Activated naive CD4-positive, alpha-beta T cell treated with anti-CD3 and anti-CD28 coated beads, Interleukin-2, amount 50 U/mL, for 72 hours (primary cell): ENCODE measurements around the gene ERF. TPM values are rescaled to one million over a fixed set of nuclear protein-coding genes. Genes with fewer than 3 reads are reported as not detected.
"Not testable (repeated sequence)": the region's sequence is repeated elsewhere in the genome, so short reads cannot be mapped to it uniquely, and the experiment has no call there.

Experiments
- ATAC-seq, 2 donors: fragments of 150-1000 bp; cut with Tn5 transposase; 2 replicates each; pipeline ENCODE4 v1.10.0; 2021; ENCODE audit warnings: mild to moderate bottlenecking in 2 of 2, moderate library complexity in 2 of 2
- DNase-seq, 2 donors: peaks; one replicate each; pipeline ENCODE4 v3.0.0; 2021 to 2022; ENCODE audit warnings: low spot score in 2 of 2
- H3K27ac Mint-ChIP-seq, 2 donors: one replicate each; pipeline ENCODE4 v1.8.0; 2022; ENCODE audit warnings: mild to moderate bottlenecking in 2 of 2, mixed read lengths in 2 of 2
- H3K36me3 Mint-ChIP-seq, 2 donors: one replicate each; pipeline ENCODE4 v1.8.0; 2022; ENCODE audit warnings: mixed read lengths in 2 of 2
- H3K9me3 Mint-ChIP-seq, 2 donors: one replicate each; pipeline ENCODE4 v1.8.0; 2022; ENCODE audit warnings: mixed read lengths in 2 of 2
- total RNA-seq, 2 donors: library from RNA; stranded (reverse); gene quantifications; one replicate each; pipeline ENCODE4 v1.2.3, GENCODE V29; 2022

Gene ERF
- total RNA-seq, 2 donors from 2014 or later = 48.8 to 67.8 TPM

DNA sequence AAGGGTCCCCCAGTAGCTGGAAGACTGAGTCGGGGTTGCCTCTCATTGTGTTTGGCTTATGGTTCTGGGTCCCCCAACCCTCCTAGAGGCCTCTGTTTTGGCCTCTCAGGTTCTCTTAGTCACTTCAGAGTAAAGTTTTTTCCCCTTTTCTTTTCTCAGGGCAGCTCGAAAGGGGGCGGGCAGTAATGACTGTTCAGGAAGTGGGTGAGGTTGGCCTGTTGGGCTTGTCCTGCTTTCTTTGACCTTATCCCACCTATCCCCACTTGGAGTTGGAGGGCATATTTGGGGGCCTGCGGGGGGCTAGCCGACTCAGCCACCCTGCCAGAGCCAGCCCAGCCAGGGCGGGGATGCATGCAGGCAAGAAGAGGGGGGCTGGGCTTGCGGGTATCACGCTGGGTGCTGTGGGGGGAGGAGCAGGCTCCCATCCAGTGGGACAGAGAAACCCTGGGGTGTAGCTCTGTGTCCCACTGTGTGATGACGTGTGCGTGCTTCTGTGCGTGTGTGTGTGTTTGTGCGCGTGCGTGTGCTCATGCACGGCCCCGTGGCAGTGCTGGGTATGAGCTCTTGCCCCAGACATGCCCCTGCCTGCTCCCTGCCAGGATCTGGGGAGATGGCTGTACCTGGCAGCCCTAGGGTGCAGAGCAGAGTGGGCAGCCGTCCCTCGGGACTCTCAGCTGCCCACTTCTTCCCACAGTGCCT, 15.6 kb upstream of the ERF start:
- DNase-seq (peak; percentile 62 to 84), ATAC-seq (peak; percentile 18 to 21)
- H3K27ac Mint-ChIP-seq = peak overlapping the region in 1 of 2 donors; percentile 99
- no peaks in the 10 kb centered on the region for H3K9me3 Mint-ChIP-seq
- H3K36me3 Mint-ChIP-seq = peaks cover 0 to 19% of the 10 kb centered on the region in 2 donors

DNA sequence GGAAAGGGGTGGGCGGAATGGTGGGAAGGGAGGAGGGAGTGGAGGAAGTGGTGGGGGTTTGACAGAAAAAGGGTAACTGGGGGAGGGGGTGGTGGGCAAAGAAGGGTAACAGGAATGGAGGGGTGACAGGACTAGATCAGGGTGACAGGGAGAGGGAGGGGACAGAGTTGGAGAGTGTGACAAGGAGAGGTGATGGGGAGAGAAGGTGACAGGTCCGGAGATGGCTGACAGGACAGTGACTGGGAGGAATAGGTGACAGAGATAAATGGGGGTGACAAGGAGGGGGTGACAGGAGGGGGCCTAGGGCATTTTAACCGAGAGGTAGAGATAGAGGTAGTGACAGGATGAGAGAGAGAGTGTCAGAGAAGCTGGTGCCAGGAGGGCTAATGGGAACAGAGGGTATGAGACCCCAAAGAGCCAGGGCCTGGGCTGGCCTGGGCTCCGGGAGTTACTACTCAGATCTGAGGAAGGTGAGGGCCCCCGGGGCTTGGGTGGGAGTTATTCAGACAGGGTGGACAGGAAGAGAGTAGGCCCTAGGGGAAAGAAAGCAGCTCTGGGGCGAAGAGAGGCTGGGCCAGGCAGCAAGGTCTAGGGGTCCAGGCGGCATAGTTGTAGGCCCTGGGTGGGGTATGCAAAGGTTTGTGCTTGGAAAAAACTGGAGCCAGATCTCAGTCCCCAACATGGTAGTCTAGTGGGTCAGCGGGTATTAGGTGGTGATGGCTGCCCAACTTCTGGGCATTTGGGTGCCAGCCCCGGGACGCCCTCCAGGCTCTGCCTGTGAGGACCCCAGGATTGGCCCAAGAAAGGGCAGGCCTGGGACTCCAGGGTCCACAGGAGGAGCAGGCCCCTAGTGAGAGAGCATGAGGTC, 14.8 kb upstream of the ERF start:
- no peak for DNase-seq
- peak overlapping the region in 1 of 2 donors; percentile 99 for H3K27ac Mint-ChIP-seq

DNA sequence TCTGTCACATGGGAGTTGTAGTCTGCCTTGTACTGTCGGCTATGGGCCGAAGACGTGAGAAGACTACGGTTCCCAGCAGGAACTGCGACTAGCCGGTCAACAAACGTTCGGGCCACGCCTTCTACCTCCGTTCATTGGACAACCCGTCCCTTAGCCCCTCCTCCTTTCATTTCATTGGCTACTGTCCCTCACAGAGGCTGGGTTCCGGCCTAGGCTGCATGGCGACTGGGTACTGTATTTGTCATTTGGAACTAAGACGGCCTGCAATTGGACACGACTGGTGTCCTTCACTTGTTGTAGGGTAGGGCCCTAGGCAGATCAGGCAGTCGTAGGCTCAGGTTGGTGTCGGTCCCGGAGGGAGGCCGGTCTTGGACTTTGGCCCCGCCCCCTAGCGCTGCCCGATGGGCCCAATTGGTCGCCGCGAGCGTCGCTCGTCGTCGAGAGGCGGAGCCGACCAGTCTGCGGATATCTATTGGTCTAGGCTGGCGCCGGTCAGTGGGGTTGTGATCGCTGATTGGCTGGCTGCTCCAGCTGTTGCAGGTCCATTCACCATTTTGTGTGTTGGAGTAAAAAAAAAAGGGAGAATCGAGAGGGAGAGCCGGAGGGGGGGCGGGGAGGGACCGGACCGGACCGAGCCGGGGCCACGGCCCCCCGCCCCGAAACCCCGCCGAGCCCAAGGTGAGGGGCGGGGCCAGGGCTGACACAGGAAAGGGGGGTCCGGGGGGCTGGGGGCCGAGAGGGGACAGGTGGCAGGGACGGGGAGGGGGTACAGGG, 14.0 kb upstream of the ERF start, which contains the start of gene CIC:
Gene CIC (plus strand): TSS at position 549 of the 774 bp plus-strand sequence. CDS start 2,532 bp downstream, outside the sequence.
- Mint-ChIP-seq H3K9me3 (no peaks in the 10 kb centered on the region), H3K27ac (peak within 1 kb of the TSS in 1 of 2 donors; percentile 99), H3K36me3 (peaks cover 0 to 13% of the 10 kb centered on the region in 2 donors)
- ATAC-seq = peak; percentile 83 to 85
- peak; percentile 99 to 100 for DNase-seq

More for the DNA sequence above, 14.8 kb upstream of the ERF start:
- no peaks in the 10 kb centered on the region for H3K9me3 Mint-ChIP-seq
- ATAC-seq = no peak
- H3K36me3 Mint-ChIP-seq = peaks cover 0 to 13% of the 10 kb centered on the region in 2 donors

DNA sequence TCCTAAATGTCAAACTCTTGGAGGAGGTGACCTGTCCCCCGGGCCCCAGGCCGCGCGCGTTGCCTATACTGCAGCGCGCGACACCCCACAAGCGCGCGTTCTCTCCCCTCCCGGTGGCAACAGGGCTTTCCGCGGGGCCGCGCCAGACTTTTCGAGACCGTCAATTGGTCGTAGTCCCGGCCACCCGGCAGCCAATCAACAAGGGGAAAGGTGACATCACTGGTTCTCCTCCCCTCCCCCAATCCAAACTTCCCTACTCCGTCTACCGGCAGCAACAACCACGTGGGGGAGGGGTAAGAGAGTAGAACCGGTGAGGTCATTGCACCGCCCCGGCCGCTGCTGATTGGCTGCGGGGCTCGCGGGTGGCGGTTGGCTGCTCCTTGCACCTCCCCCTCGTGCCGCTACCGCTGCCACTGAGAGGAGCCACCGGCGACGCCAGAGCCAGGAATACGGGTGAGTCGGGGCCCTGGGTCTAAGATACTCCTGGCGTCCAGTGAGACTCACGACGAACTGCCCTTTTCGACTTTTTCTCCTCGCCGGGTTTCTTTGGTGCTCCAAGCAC, 13.3 kb upstream of the ERF start:
- DNase-seq = peak; percentile 97 to 98
- H3K27ac Mint-ChIP-seq = no peak overlapping the region
- peak; percentile 68 to 74 for ATAC-seq
- H3K36me3 Mint-ChIP-seq = peaks cover 0 to 13% of the 10 kb centered on the region in 2 donors
- H3K9me3 Mint-ChIP-seq = no peaks in the 10 kb centered on the region

DNA sequence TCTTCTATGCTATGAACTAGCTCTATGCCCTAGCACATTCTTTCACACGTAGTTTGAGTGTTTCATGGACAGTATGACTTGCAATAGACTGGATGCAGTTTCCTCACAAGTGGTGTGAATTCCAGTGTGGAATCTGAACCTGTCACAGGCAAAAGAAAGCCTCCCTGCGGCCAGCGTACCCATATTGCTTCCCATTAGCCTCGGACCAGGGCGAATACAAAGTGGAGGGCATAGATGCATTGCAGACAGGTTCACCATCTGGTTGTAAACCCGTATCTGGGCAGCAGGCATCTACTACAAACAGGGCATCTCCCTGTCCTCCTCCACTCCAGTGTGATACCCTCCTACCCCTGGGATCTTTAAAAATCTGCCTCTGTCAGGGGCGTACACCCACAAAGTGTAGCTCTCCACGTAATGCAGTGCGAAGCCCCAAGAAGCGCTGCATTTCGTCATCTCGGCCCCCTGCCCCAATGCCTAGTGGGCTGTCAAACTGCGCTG, 12.8 kb upstream of the ERF start:
- H3K27ac Mint-ChIP-seq = no peak overlapping the region
- no peak for ATAC-seq
- no peaks in the 10 kb centered on the region for H3K9me3 Mint-ChIP-seq
- H3K36me3 Mint-ChIP-seq = peaks cover 0 to 13% of the 10 kb centered on the region in 2 donors
- no peak for DNase-seq

DNA sequence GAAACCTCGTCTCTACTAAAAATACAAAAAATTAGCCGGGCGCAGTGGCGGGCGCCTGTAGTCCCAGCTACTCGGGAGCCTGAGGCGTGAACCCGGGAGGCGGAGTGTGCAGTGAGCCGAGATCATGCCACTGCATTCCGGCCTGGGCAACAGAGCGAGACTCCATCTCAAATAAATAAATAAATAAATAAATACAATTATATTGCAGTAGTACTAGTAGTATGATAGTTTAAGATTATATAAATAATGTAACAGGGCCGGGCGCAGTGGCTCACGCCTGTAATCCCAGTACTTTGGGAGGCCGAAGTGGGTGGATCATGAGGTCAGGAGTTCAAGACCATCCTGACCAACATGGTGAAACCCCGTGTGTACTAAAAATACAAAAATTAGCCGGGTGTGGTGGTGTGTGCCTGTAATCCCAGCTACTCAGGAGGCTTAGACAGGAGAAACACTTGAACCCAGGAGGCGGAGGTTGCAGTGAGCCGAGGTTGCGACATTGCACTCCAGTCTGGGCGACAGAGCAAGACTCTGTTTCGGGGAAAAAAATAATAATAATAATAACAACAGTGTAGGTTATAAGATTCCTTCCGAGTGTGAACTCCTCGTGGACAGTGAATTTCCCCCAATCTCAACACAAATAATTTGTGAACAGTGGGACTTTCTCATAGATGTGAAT, 12.1 kb upstream of the ERF start:
- ATAC-seq, DNase-seq, H3K27ac Mint-ChIP-seq, H3K9me3 Mint-ChIP-seq: not testable (repeated sequence)
- peaks cover 0 to 13% of the 10 kb centered on the region in 2 donors for H3K36me3 Mint-ChIP-seq

DNA sequence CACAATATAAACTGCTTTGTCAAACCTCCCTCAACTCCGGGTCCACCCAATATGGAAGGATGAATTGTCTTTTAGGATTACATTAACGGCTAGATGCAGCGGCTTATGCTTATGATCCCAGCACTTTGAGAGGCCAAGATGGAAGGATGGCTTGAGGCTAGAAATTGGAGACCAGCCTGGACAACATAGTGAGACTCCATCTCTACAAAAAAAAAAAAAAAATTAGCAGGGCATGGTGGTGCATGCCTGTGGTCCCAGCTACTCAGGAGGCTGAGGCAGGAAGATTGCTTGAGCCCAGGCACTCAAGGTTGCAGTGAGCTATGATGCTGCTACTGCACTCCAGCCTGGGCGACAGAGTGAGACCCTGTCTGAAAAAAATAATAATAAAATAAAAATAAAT, 11.2 kb upstream of the ERF start:
- not testable (repeated sequence) for H3K27ac Mint-ChIP-seq, ATAC-seq, DNase-seq, H3K36me3 Mint-ChIP-seq, H3K9me3 Mint-ChIP-seq

DNA sequence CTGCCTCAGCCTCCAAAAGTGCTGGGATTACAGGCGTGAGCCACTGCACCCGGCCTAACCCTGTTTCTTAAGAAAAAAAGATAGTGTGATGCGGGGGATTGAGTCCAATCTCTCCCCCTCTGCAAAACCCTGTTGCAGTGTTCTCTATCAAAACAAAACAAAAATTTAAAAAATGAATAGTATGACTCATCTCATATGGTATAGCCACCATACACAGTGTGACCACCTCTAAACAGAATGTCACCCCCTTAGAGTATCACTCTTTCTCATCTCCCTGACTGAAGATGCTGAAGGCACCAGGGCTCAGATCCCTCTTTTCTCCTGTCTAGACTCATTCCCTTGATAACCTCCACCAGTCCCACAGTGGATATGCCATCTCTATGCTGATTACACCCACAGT, 6.8 kb upstream of the ERF start:
- no peak for DNase-seq

DNA sequence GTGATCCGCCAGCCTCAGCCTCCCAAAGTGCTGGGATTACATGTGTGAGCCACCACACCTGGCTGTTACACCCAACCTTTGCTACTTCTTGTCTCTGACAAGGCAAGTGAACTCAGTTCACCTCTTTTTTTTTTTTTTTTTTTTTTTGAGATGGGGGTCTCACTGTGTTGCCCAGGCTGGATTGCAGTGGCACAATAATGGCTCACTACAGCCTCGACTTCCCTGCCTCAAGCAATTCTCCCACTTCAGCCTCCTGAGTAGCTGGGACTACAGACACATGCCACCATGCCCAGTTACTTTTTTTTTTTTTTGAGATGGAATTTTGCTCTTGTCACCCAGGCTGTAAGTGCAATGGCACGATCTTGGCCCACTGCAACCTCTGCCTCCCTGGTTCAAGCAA, 2.9 kb upstream of the ERF start:
- DNase-seq, H3K9me3 Mint-ChIP-seq, ATAC-seq, H3K27ac Mint-ChIP-seq, H3K36me3 Mint-ChIP-seq: not testable (repeated sequence)

More for the DNA sequence above, 6.8 kb upstream of the ERF start:
- ATAC-seq = peak; percentile 34 to 89
- no peak overlapping the region for H3K27ac Mint-ChIP-seq
- H3K9me3 Mint-ChIP-seq = no peaks in the 10 kb centered on the region
- H3K36me3 Mint-ChIP-seq = no peaks in the 10 kb centered on the region

DNA sequence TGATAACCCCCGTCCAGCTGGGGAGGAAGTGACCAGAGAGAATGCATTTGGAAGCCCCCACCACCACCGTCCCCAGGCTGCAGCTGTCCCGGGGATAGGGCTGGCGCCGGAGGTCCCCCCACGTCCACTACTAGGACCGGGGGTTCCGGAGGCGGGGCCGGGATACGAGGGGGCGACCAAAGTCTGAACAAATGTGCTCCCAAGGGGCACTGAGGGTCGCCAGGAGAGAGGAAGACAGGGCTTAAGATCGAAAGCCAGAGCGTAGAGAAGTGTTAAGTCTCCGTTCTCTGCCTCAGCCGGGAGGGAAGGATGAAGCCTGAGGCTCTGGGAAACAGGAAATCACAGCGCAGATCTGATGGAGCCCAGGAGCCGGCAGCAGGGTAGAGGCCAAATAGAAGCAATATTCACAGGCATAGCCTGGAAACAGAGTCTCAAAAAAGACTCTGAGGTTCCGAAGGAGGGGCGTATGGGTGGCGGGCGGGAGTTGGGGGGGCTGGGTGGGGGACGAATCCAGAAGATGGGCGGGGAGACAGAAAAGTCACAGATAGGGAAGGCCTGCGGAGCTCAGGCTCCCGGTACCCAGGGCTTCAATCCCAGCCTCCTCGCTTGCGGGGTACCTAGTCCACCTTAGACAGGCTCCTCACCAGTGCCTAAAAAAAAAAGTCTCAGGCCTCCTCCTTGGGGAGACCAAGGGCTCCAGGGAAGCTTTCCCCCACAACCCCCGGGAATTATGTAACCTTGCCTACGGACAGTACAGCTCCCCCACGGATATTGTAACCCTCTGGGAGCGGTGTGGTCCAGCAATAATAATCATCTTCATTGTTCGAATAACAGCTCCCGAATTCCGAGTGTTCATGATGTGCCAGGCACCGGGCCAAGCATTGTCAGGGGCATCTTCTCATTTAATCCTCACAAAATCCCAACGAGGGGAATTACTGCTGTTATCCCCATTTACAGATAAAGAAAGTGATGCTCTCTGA, 1.1 kb upstream of the ERF start:
- no peak for DNase-seq
- Mint-ChIP-seq H3K36me3 (peaks cover 10% of the 10 kb centered on the region in 2 donors), H3K9me3 (no peaks in the 10 kb centered on the region), H3K27ac (peak overlapping the region in 1 of 2 donors; percentile 52)
- no peak for ATAC-seq

DNA sequence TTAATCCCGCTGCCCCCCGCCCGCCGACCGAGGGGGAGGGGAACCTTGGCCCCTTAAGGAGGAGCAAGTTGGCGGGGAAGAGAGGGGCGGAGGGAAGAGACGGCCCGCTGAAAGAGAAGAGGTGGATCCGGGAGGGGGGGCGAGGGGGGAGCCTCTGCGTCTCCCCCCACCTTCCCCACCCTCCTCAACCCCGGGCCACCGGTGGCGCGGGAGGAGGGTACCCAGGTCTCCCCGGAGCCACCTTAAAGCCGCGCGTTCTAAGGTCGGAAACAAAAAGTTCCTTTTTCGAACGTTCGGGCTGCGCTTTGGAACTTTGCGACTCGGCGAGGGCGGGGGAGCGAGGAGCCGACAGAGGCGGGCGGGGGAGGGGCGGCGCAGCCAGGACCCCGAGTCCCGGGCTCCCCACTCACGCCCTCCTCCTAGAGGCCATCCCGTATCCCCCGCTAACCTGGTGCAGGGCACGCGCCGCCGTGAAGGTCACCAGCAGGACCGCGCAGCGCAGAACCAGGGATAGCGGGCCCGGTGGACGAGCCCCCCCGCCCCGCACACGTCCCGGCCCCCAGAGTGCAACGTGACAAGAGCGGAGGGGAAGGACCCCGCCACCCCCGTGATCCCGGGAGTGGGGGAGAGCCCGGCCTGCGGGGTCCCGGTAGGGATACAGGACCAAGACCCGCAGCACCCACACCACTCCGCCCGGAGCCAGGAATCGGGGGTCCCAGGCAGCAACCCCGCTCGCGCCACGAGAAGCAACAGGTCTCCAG, 659 bp downstream of the ERF start:
- Mint-ChIP-seq H3K36me3 (peaks cover 10% of the 10 kb centered on the region in 2 donors), H3K9me3 (no peaks in the 10 kb centered on the region), H3K27ac (peak overlapping the region; percentile 72 to 81)
- peak; percentile 34 to 35 for ATAC-seq
- DNase-seq = peak; percentile 68 to 69

DNA sequence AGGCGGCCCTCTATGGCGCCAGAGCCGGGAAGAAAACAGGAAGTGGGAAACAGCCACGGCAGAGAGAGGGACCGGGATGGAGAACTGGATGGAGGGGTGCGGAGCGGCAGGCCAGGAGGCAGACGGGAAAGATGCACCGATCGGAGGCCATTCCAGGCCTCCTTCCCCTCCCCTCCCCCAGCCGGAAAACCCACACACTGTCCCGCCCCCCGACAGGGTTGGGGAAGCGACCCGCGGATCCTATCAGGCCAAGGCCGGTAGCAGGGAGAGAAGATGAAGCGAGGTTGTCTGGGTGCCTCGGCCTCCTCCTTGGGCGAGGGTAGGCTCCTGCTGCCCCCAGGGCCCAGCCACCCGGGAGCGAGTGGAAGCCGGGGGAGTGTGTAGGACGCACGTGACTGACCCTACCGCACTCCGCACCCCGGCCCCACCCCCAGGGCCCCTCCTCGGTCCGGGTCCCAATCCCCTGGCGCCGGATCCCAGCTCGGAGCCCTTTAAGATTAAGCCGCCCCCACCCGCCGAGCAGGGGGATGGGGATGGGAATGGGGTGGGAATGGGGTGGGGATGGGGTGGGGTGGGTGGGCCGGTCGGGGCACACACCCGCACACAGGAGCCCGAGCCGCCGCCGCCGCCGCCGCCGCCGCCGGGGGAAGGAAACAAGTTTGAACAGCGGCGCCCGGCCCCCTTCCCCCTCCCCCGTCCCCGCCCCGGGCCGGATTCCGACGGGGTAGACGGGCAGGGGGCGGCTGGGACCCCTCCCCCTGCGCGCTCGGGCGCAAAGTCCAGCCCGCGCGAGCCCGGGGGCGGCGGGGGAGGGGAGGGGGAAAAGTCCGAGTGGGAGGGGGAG, 1.5 kb downstream of the ERF start:
- H3K36me3 Mint-ChIP-seq = peaks cover 10% of the 10 kb centered on the region in 2 donors
- DNase-seq = peak in 1 of 2 donors; percentile 68
- peak; percentile 51 for ATAC-seq
- H3K9me3 Mint-ChIP-seq = no peaks in the 10 kb centered on the region
- H3K27ac Mint-ChIP-seq = peak overlapping the region; percentile 95 to 96
